ENCODE measurements around the gene MUC6. TPM values are rescaled to one million over a fixed set of nuclear protein-coding genes. Genes with fewer than 3 reads are reported as not detected.

MUC6 gene
- total and polyA plus RNA-seq, 2 of the 8 experiments (the other 6 are each of a cell fraction or from before 2014, with no cell fraction given): not detected

GRCh38 chr11:1055109-1055703 lies 18.7 kb upstream of the MUC6 start:
- no peak overlapping the region for H3K18ac ChIP-seq (ENCODE audit: extremely low read depth, low read length)
- H2AFZ ChIP-seq (ENCODE audit: low read length): no peak overlapping the region
- H2BK12ac ChIP-seq (ENCODE audit: low read depth, low read length): no peak overlapping the region
- H3K14ac ChIP-seq (ENCODE audit: insufficient read length): no peak overlapping the region
- H2BK20ac ChIP-seq (ENCODE audit: low read length): no peak overlapping the region
- no peak overlapping the region for H3K9ac ChIP-seq (replicated peaks in 1 of 4; ENCODE audit: extremely low read depth in 1 of 4, low read depth in 3 of 4, low read length in 3 of 4)
- POLR2A ChIA-PET (ENCODE audit: partially characterized antibody): no interaction called here
- no peak overlapping the region for H3K4me3 ChIP-seq (ENCODE audit: extremely low read depth in 1 of 4, insufficient read depth in 2 of 4, low read depth in 3 of 4, low read length in 4 of 4)
- no peak overlapping the region for H2AK5ac ChIP-seq (ENCODE audit: low read depth, low read length)
- no peak overlapping the region for H3K27ac ChIP-seq (ENCODE audit: low read depth, low read length)
- H4K5ac ChIP-seq (ENCODE audit: insufficient read length, low read depth, low read length): no peak overlapping the region
- no peaks in the 10 kb centered on the region for H3K9me3 ChIP-seq (ENCODE audit: insufficient read depth in 2 of 2, low read depth in 1 of 2, low read length in 1 of 2)
- no peak overlapping the region for H4K91ac ChIP-seq (replicated peaks; ENCODE audit: insufficient read length, low read length)
- H3K4me1 ChIP-seq (replicated peaks in 1 of 4; ENCODE audit: control insufficient read depth in 3 of 4, insufficient read depth in 4 of 4, low read length in 3 of 4): no peaks in the 10 kb centered on the region
- no peak overlapping the region for H2BK15ac ChIP-seq (ENCODE audit: low read length)
- H3K4ac ChIP-seq (replicated peaks; ENCODE audit: insufficient read length, low read depth, low read length): no peak overlapping the region
- H4K8ac ChIP-seq (ENCODE audit: extremely low read depth, insufficient read depth, low read length): no peak overlapping the region
- no peaks in the 10 kb centered on the region for H3K79me1 ChIP-seq (ENCODE audit: low read depth, low read length)
- H3K27me3 ChIP-seq (replicated peaks in 1 of 4; ENCODE audit: control insufficient read depth in 3 of 4, extremely low read depth in 1 of 4, insufficient read depth in 3 of 4, low read length in 3 of 4): no peaks in the 10 kb centered on the region
- peaks cover 0 to 3% of the 10 kb centered on the region in 2 experiments for H4K20me1 ChIP-seq (replicated peaks in 1 of 2; ENCODE audit: control insufficient read depth in 1 of 2, insufficient read depth in 2 of 2, low read length in 2 of 2)
- H3K36me3 ChIP-seq (ENCODE audit: control insufficient read depth in 2 of 4, insufficient read depth in 4 of 4, low read length in 3 of 4): no peaks in the 10 kb centered on the region
- WGBS, 2 experiments (ENCODE audit: extremely low coverage in 1 of 2, insufficient coverage in 1 of 2, insufficient read length in 1 of 2, insufficient replicate concordance in 2 of 2, low coverage in 1 of 2, low lambda C conversion rate in 2 of 2, missing lambda C conversion rate in 1 of 2): 93% methylated on average over 15 of the region's 17 CpGs; no CpG with 5 or more reads in 1 of the 2 experiments
- FAIRE-seq (no peak), DNase-seq (ENCODE audit: low read depth in 1 of 2, low spot score in 2 of 2) (no peak)
- CTCF ChIA-PET (ENCODE audit: partially characterized antibody): interaction anchor here (0.9 to 1.7 kb wide), 3 partner anchors 13 to 204 kb away, joined by 3 to 5 read pairs (median 4); no protein-coding TSS in a partner anchor
- H2BK120ac ChIP-seq (replicated peaks; ENCODE audit: low read depth, low read length): no peak overlapping the region
- no peak overlapping the region for H2BK5ac ChIP-seq (ENCODE audit: low read depth, low read length)
- H3K79me2 ChIP-seq (ENCODE audit: control insufficient read depth in 1 of 2, insufficient read depth in 2 of 2, low read length in 2 of 2): no peaks in the 10 kb centered on the region
- H3K56ac ChIP-seq (replicated peaks; ENCODE audit: insufficient read length, low read depth, low read length): no peak overlapping the region
- H3K4me2 ChIP-seq (ENCODE audit: insufficient read depth in 1 of 2, low read depth in 2 of 2, low read length in 2 of 2): no peak overlapping the region
- no peak overlapping the region for H3K23ac ChIP-seq (ENCODE audit: insufficient read length)
- H3K23me2 ChIP-seq (ENCODE audit: low read depth, low read length): no peaks in the 10 kb centered on the region
- no peak for TF ChIP-seq SIX5 (IDR thresholded peaks at IDR 0.05; ENCODE audit: low read depth, low read length)
- TF ChIP-seq TBP (IDR thresholded peaks at IDR 0.05; ENCODE audit: low read depth, low read length): no peak
- no peak for TF ChIP-seq CTCF (IDR thresholded peaks at IDR 0.05; ENCODE audit: control extremely low read depth in 1 of 3, insufficient read depth in 1 of 3, low read depth in 1 of 3, low read length in 3 of 3)
- TF ChIP-seq SAP30 (IDR thresholded peaks at IDR 0.05; ENCODE audit: insufficient read depth, insufficient replicate concordance, low read length): no peak
- TF ChIP-seq EGR1 (IDR thresholded peaks at IDR 0.05; ENCODE audit: borderline replicate concordance, low read depth, low read length): no peak
- TF ChIP-seq CREB1 (IDR thresholded peaks at IDR 0.05): no peak
- no peak for TF ChIP-seq POLR2A (IDR thresholded peaks at IDR 0.05; ENCODE audit: control extremely low read depth in 1 of 2, low read depth in 2 of 2, low read length in 2 of 2)
- TF ChIP-seq HDAC6 (IDR thresholded peaks at IDR 0.05; ENCODE audit: low read depth, low read length): no peak
- TF ChIP-seq EZH2 (IDR thresholded peaks at IDR 0.05; ENCODE audit: low read depth, low read length, severe bottlenecking): no peak
- TF ChIP-seq SIN3A (conservative IDR thresholded peaks at IDR 0.05 in 1 of 2, IDR thresholded peaks at IDR 0.05 in 1 of 2; ENCODE audit: low read depth in 1 of 2, low read length in 2 of 2): no peak
- TF ChIP-seq JUN (IDR thresholded peaks at IDR 0.05; ENCODE audit: low read depth, low read length): no peak
- TF ChIP-seq POLR2AphosphoS5 (IDR thresholded peaks at IDR 0.05; ENCODE audit: low read depth, low read length): no peak

Measured in H1 (cell line).